ENCODE results near the gene ARFRP1. TPM values are rescaled to one million over a fixed set of nuclear protein-coding genes. Genes with fewer than 3 reads are reported as not detected.
A peak's percentile ranks its signal among the peaks of the same experiment; 100 is the strongest.

ARFRP1 gene
- total and polyA plus RNA-seq, 10 donors: 36.7 to 118 (median 67.3) TPM

DNA sequence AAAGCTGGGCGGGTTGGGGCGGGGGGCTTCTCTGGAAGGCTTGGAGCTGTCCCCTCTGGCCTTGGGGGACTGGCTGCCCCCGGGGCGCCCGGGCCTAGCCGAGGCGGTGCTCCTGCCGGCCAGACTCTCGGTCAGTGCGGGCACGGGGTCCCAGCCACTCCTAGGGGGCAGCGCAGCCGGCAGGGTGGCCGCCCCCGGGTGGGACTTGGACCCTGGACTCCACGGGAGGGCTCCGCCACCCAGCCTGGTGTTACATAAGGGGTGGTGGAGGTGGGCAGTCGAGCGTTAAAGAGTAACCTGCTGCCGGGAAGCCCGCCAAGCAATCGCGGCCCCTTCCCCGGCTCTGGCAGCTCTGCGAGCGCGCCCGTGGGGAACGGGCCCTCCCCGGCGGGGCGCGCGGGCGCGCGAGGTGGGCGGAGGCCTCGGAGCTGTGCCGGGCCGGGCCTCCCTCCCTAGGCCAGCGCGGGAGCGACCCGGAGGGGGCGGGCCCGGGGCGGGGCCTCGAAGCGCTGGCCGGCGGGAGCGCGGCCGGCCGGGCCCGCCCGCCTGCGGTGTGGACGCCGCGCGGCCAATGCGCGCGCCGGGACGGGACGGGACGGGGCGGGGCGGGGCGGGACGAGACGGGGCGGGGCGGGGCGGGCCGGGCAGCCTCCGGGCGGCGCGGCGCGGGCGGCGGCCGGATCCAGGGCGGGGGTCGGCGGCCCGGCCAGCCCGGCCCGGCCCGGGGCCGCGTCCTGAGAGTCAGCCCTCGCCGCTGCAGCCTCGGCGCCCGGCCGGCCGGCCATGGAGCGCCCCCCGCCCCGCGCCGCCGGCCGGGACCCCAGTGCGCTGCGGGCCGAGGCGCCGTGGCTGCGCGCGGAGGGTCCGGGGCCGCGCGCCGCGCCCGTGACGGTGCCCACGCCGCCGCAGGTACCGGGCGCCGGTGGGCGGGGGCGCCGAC lies 31.6 kb upstream of the ARFRP1 start, which contains the start of gene SLC2A4RG:
TSS of gene SLC2A4RG (plus strand) at position 647 of the 940 bp plus-strand sequence. CDS start at position 784, 137 bp downstream.
- Histone ChIP-seq H3K9me3 (no peaks in the 10 kb centered on the region), H3K4me1 (peaks cover 45 to 91% (median 71%) of the 10 kb centered on the region in 6 donors), H3K36me3 (peaks cover 0 to 56% (median 38%) of the 10 kb centered on the region in 6 donors), H3K27me3 (replicated peaks in 1 of 7) (peaks cover 0 to 19% (median 0%) of the 10 kb centered on the region in 7 donors), H3K27ac (peak within 1 kb of the TSS; percentile 81 to 90 (median 87)), H3K4me3 (peak within 1 kb of the TSS; percentile 42 to 90 (median 65))
- intact Hi-C loops (cut with DNase I; ENCODE audit: low total_unique reads): no loop called here
- peak; percentile 95 for DNase-seq
- TF ChIP-seq POLR2AphosphoS5 (IDR thresholded peaks at IDR 0.05) (peak in 2 of 3 donors; percentile 36 to 57), POLR2A (IDR thresholded peaks at IDR 0.05) (no peak)
- TF ChIP-seq, protein P1, sequence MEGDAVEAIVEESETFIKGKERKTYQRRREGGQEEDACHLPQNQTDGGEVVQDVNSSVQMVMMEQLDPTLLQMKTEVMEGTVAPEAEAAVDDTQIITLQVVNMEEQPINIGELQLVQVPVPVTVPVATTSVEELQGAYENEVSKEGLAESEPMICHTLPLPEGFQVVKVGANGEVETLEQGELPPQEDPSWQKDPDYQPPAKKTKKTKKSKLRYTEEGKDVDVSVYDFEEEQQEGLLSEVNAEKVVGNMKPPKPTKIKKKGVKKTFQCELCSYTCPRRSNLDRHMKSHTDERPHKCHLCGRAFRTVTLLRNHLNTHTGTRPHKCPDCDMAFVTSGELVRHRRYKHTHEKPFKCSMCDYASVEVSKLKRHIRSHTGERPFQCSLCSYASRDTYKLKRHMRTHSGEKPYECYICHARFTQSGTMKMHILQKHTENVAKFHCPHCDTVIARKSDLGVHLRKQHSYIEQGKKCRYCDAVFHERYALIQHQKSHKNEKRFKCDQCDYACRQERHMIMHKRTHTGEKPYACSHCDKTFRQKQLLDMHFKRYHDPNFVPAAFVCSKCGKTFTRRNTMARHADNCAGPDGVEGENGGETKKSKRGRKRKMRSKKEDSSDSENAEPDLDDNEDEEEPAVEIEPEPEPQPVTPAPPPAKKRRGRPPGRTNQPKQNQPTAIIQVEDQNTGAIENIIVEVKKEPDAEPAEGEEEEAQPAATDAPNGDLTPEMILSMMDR (IDR thresholded peaks at IDR 0.05 in 8 of 11, conservative IDR thresholded peaks at IDR 0.05 in 3 of 11): no peak
- 1 to 6% (median 1%) methylated on average over 28 to 136 of the region's 136 CpGs for WGBS, 5 donors

DNA sequence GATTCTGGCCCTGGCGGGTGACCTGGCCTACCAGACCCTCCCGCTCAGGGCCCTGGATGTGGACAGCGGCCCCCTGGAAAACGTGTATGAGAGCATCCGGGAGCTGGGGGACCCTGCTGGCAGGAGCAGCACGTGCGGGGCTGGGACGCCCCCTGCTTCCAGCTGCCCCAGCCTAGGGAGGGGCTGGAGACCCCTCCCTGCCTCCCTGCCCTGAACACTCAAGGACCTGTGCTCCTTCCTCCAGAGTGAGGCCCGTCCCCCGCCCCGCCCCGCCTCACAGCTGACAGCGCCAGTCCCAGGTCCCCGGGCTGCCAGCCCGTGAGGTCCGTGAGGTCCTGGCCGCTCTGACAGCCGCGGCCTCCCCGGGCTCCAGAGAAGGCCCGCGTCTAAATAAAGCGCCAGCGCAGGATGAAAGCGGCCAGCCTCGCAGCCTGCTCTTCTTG lies 30.9 kb upstream of the ARFRP1 start:
- H3K9me3 ChIP-seq: no peaks in the 10 kb centered on the region
- 20 to 32% (median 24%) methylated on average over 8 to 26 of the region's 26 CpGs for WGBS, 5 donors
- TF ChIP-seq POLR2AphosphoS5 (IDR thresholded peaks at IDR 0.05): no peak
- no peak for TF ChIP-seq POLR2A (IDR thresholded peaks at IDR 0.05)
- TF ChIP-seq, protein P1 (IDR thresholded peaks at IDR 0.05 in 8 of 11, conservative IDR thresholded peaks at IDR 0.05 in 3 of 11): no peak
- peaks cover 0 to 59% (median 45%) of the 10 kb centered on the region in 6 donors for H3K36me3 ChIP-seq
- peak overlapping the region in 7 of 8 donors; percentile 36 to 90 (median 56) for H3K4me3 ChIP-seq
- peaks cover 45 to 84% (median 70%) of the 10 kb centered on the region in 6 donors for H3K4me1 ChIP-seq
- H3K27ac ChIP-seq: peak overlapping the region; percentile 72 to 87 (median 84)
- H3K27me3 ChIP-seq (replicated peaks in 1 of 7): peaks cover 0 to 19% (median 0%) of the 10 kb centered on the region in 7 donors
- intact Hi-C loops (cut with DNase I; ENCODE audit: low total_unique reads): no loop called here
- DNase-seq: peak; percentile 92

DNA sequence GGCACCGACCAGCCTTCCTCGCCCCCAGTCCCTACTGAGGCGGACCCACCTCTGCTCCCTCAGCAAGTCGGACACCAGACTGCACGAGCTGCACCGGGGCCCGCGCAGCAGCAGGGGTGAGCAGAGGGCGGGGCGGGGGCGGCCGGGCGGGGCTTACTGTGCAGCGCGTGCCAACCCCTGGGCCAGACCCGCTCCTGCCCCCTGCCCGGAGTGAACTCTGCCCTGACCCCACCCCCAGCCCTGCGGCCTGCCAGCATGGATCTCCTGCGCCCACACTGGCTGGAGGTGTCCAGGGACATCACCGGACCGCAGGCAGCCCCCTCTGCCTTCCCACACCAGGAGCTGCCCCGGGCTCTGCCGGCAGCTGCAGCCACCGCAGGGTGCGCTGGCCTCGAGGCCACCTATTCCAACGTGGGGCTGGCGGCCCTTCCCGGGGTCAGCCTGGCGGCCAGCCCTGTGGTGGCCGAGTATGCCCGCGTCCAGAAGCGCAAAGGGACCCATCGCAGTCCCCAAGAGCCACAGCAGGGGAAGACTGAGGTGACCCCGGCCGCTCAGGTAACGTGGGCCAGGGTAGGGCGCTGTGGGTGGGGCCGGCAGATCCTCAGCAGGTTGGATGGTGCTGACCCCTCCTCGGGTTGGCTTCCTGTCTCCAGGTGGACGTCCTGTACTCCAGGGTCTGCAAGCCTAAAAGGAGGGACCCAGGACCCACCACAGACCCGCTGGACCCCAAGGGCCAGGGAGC lies 30.3 kb upstream of the ARFRP1 start:
- Histone ChIP-seq H3K4me1 (peaks cover 45 to 78% (median 67%) of the 10 kb centered on the region in 6 donors), H3K36me3 (peaks cover 0 to 59% (median 46%) of the 10 kb centered on the region in 6 donors), H3K9me3 (no peaks in the 10 kb centered on the region), H3K27me3 (replicated peaks in 1 of 7) (peaks cover 0 to 19% (median 0%) of the 10 kb centered on the region in 7 donors), H3K27ac (peak overlapping the region in 5 of 8 donors; percentile 84 to 87 (median 87)), H3K4me3 (peak overlapping the region; percentile 37 to 90 (median 54))
- no peak for TF ChIP-seq POLR2A (IDR thresholded peaks at IDR 0.05)
- TF ChIP-seq POLR2AphosphoS5 (IDR thresholded peaks at IDR 0.05): peak in 2 of 3 donors; percentile 25 to 50
- TF ChIP-seq, protein P1 (IDR thresholded peaks at IDR 0.05 in 8 of 11, conservative IDR thresholded peaks at IDR 0.05 in 3 of 11): no peak
- 11 to 34% (median 21%) methylated on average over 8 to 43 of the region's 43 CpGs for WGBS, 5 donors
- DNase-seq: peak; percentile 88
- intact Hi-C loops (cut with DNase I; ENCODE audit: low total_unique reads): no loop called here

Measured in spleen (tissue), 11 donors.